Pulmonary artery endothelial cell (primary cell): Measurements from ENCODE around the gene WFDC11. TPM values are rescaled to one million over a fixed set of nuclear protein-coding genes. Genes with fewer than 3 reads are reported as not detected.

ENCODE experiments used
- DNase-seq: peaks from one replicate; pipeline ENCODE4 v3.0.0-alpha.2; 2011; ENCODE audit warnings: low read depth, low spot score
- total RNA-seq: library from RNA; depleted of rRNA; stranded (reverse); fragments of >200 nt; gene quantifications from 2 replicates; pipeline ENCODE4 v1.2.3, GENCODE V29; 2014

WFDC11 gene
- total RNA-seq, 1 donor from 2014 or later = not detected

GRCh38 chr20:45626540-45626939, 43.5 kb downstream of the WFDC11 start:
- DNase-seq = no peak

GRCh38 chr20:45621593-45621992, 48.4 kb downstream of the WFDC11 start:
- DNase-seq = no peak

GRCh38 chr20:45617591-45617990, 52.4 kb downstream of the WFDC11 start:
- DNase-seq = no peak

- DNase-seq = no peak
Observed at GRCh38 chr20:45612314-45612713, 57.7 kb downstream of the WFDC11 start.

- no peak for DNase-seq
Observed at GRCh38 chr20:45611054-45611453, 59.0 kb downstream of the WFDC11 start.

- no peak for DNase-seq
Observed at GRCh38 chr20:45607810-45608209, 62.2 kb downstream of the WFDC11 start.

Other genes with a start within 250 kb of the WFDC11 start
- not detected in 2 replicates for gene WFDC2, start 200.5 kb downstream of the WFDC11 start, total RNA-seq
- not detected in 2 replicates for gene SPINT3, start 154.6 kb downstream of the WFDC11 start, total RNA-seq
- not detected in 2 replicates for gene WFDC6, start 130.8 kb downstream of the WFDC11 start, total RNA-seq
- gene EPPIN, start 122.8 kb downstream of the WFDC11 start, total RNA-seq = not detected in 2 replicates
- not detected in 2 replicates for gene WFDC8, start 91.0 kb downstream of the WFDC11 start, total RNA-seq
- not detected in 2 replicates for gene WFDC10A, start 40.5 kb downstream of the WFDC11 start, total RNA-seq
- gene WFDC9, start 39.0 kb downstream of the WFDC11 start, total RNA-seq = not detected in 2 replicates
- gene WFDC13, start 31.8 kb upstream of the WFDC11 start, total RNA-seq = not detected in 2 replicates
- not detected in 2 replicates for gene WFDC10B, start 34.8 kb upstream of the WFDC11 start, total RNA-seq
- not detected in 2 replicates for gene SPINT4, start 52.1 kb upstream of the WFDC11 start, total RNA-seq
- gene WFDC3, start 121.6 kb upstream of the WFDC11 start, total RNA-seq = not detected in 2 replicates
- gene DNTTIP1, start 121.7 kb upstream of the WFDC11 start, total RNA-seq = 18.2 and 26.1 TPM in 2 replicates
- gene UBE2C, start 142.4 kb upstream of the WFDC11 start, total RNA-seq = 24.6 and 51.4 TPM in 2 replicates
- gene TNNC2, start 157.1 kb upstream of the WFDC11 start, total RNA-seq = not detected in 2 replicates
- gene SNX21, start 163.6 kb upstream of the WFDC11 start, total RNA-seq = 20.8 and 22.7 TPM in 2 replicates
- 23.7 and 31.7 TPM in 2 replicates for gene ACOT8, start 187.2 kb upstream of the WFDC11 start, total RNA-seq
- 5.4 and 8.2 TPM in 2 replicates for gene ZSWIM3, start 187.4 kb upstream of the WFDC11 start, total RNA-seq
- gene ZSWIM1, start 211.0 kb upstream of the WFDC11 start, total RNA-seq = 4.2 and 5.2 TPM in 2 replicates
- 0.53 and 0.59 TPM in 2 replicates for gene SPATA25, start 217.4 kb upstream of the WFDC11 start, total RNA-seq
- 2.2 and 2.7 TPM in 2 replicates for gene NEURL2, start 221.0 kb upstream of the WFDC11 start, total RNA-seq
- 40.2 and 48.9 TPM in 2 replicates for gene CTSA, start 221.1 kb upstream of the WFDC11 start, total RNA-seq
- 14.9 and 19.7 TPM in 2 replicates for gene PLTP, start 241.9 kb upstream of the WFDC11 start, total RNA-seq